HepG2 (cell line): ENCODE data around the gene TNFRSF9. TPM values are rescaled to one million over a fixed set of nuclear protein-coding genes. Genes with fewer than 3 reads are reported as not detected.

Source experiments
- DNMT1 ChIP-seq: sonication (generic); formaldehyde crosslinking; IDR thresholded peaks from 2 replicates; pipeline ENCODE4 v1.5.1; 2020; ENCODE audit warnings: mild to moderate bottlenecking, missing genetic modification reagents
- EEA1 ChIP-seq: sonication (generic); formaldehyde crosslinking; IDR thresholded peaks from 2 replicates; pipeline ENCODE4 v1.5.1; 2020; ENCODE audit warnings: mild to moderate bottlenecking, missing genetic modification reagents, borderline replicate concordance
- HMG20A ChIP-seq: IDR thresholded peaks from 2 replicates; pipeline ENCODE4 v1.6.1; 2016; ENCODE audit warnings: borderline replicate concordance
- HNF4G ChIP-seq, 2 experiments: sonication (generic) in 1 of 2; formaldehyde crosslinking in 1 of 2; IDR thresholded peaks; 2 replicates each; pipeline versions ENCODE4 v1.4.0 to v1.6.1; 2011 to 2020; ENCODE audit warnings: borderline replicate concordance in 2 of 2, low read depth in 2 of 2, mild to moderate bottlenecking in 2 of 2, low read length in 1 of 2, missing genetic modification reagents in 1 of 2, moderate library complexity in 1 of 2
- MLXIP ChIP-seq: sonication (generic); formaldehyde crosslinking; IDR thresholded peaks from 2 replicates; pipeline ENCODE4 v1.9.0; 2021; ENCODE audit warnings: missing genetic modification reagents, borderline replicate concordance
- MNT ChIP-seq: fragments of 450-650 bp; IDR thresholded peaks from 2 replicates; pipeline ENCODE4 v1.6.1; 2016
- MYPOP ChIP-seq: sonication (generic); formaldehyde crosslinking; IDR thresholded peaks from 2 replicates; pipeline ENCODE4 v1.8.1; 2023; ENCODE audit warnings: mild to moderate bottlenecking, moderate library complexity, missing genetic modification reagents
- PRDM10 ChIP-seq: sonication (generic); formaldehyde crosslinking; IDR thresholded peaks from 2 replicates; pipeline ENCODE4 v1.4.0; 2020; ENCODE audit warnings: low read depth, missing genetic modification reagents
- SSRP1 ChIP-seq: IDR thresholded peaks from 2 replicates; pipeline ENCODE4 v1.6.1; 2016; ENCODE audit warnings: control low read depth
- ZFAT ChIP-seq: sonication (generic); formaldehyde crosslinking; conservative IDR thresholded peaks from 2 replicates; pipeline ENCODE4 v1.8.1; 2023; ENCODE audit warnings: missing genetic modification reagents, inconsistent platforms
- ZNF121 ChIP-seq: sonication (generic); formaldehyde crosslinking; IDR thresholded peaks from 2 replicates; pipeline ENCODE4 v1.5.0; 2020; ENCODE audit warnings: mild to moderate bottlenecking, missing genetic modification reagents
- ZNF367 ChIP-seq: sonication (generic); formaldehyde crosslinking; IDR thresholded peaks from 2 replicates; pipeline ENCODE4 v1.4.0; 2020; ENCODE audit warnings: missing genetic modification reagents, borderline replicate concordance
- ZNF740 ChIP-seq: sonication (generic); formaldehyde crosslinking; IDR thresholded peaks from 2 replicates; pipeline ENCODE4 v1.4.0; 2020; ENCODE audit warnings: missing genetic modification reagents
- ZNF883 ChIP-seq: sonication (generic); formaldehyde crosslinking; IDR thresholded peaks from 2 replicates; pipeline ENCODE4 v1.5.1; 2020; ENCODE audit warnings: mild to moderate bottlenecking, missing genetic modification reagents; ENCODE audit errors: not compliant biosample characterization
- polyA plus RNA-seq, 8 experiments: library from polyadenylated mRNA; depleted of rRNA in 3 of 8; stranded (reverse) in 7 of 8; unstranded in 1 of 8; fragments of >200 nt; fragmentation: Illumina TruSeq in 4 of 8; extraction: Trizol in 4 of 8; gene quantifications; 2 replicates each; pipeline versions ENCODE4 v1.2.1 to v1.2.3, GENCODE V29; 2011 to 2016; ENCODE audit warnings: low read depth in 4 of 8, missing spikeins in 1 of 8, mixed read lengths in 1 of 8; ENCODE audit not compliant: insufficient read depth in 1 of 8
- total RNA-seq, 5 experiments: library from RNA; depleted of rRNA; stranded (reverse); fragments of >200 nt; fragmentation: Illumina TruSeq; extraction: Trizol; gene quantifications; 2 replicates each; pipeline ENCODE4 v1.2.3, GENCODE V29; 2016; ENCODE audit warnings: low read depth in 1 of 5
- TF ChIP-seq, protein P1 (sequence below): IDR thresholded peaks from 2 replicates; pipeline ENCODE4 v1.6.1; 2012; ENCODE audit warnings: low read depth, low read length, improper control_type of control experiment

Gene TNFRSF9
- total and polyA plus RNA-seq, 2 of the 13 experiments (the other 11 are each of a cell fraction or from before 2014, with no cell fraction given) = 0.07 TPM; not detected in 1

DNA sequence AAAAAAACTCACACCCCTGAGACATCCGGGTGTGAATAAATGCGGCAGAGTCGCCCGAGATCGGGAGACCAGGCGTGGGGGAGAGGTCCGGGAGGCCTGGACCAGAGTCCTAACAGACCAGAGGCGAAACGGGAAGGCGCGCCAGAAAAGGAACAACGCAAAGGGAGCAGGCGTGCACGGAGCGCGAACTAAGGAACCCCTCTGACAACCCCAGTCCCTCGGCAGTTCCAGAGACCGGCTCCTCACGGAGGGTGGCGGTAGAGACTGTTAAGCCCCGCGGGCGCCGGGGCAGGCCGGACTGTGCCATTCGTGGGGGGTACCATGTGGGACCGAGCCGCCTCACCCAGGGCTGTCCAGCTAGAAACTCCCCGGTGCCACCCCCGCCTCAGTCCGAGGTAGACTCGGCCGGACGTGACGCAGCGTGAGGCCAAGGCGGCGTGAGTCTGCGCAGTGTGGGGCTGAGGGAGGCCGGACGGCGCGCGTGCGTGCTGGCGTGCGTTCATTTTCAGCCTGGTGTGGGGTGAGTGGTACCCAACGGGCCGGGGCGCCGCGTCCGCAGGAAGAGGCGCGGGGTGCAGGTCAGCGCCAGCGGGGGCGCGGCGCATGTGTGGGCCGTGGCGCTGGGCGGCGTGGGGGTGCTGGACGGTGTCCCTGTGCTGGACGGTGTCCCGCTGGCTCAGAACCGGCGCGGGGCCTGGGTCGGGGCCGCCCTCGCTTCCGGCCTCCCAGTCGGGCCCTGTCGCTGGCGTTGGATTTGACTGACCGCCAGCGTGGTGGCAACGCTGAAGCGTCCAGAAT, 20.8 kb upstream of the TNFRSF9 start, which contains the start of gene PARK7 (continued):
- TF ChIP-seq PRDM10 (CRISPR knock-in tag) = peak; percentile 100
- peak; percentile 46 for TF ChIP-seq MNT
- peak; percentile 23; the same call in 1 of the 2 replicates for TF ChIP-seq HNF4G (IDR thresholded peaks at IDR 0.05; ENCODE audit: borderline replicate concordance, low read depth, low read length)
- TF ChIP-seq HNF4G (CRISPR knock-in tag; IDR thresholded peaks at IDR 0.05; ENCODE audit: borderline replicate concordance, low read depth) = peak; percentile 51; the same call in 1 of the 2 replicates
- no peak; the same call in 1 of the 2 replicates for TF ChIP-seq ZNF740 (CRISPR knock-in tag)
- TF ChIP-seq ZFAT (CRISPR knock-in tag) = 0 out of 2 replicates have a peak, but pooled peaks have one; percentile 18
- no peak; the same call in 1 of the 2 replicates for TF ChIP-seq HMG20A (CRISPR knock-in tag)
- peak; percentile 51; the same call in 1 of the 2 replicates for TF ChIP-seq ZNF121
- peak; percentile 80; the same call in 1 of the 2 replicates for TF ChIP-seq MYPOP
- peak; percentile 95 for TF ChIP-seq ZNF883 (CRISPR knock-in tag)
- TF ChIP-seq DNMT1 (CRISPR knock-in tag) = no peak; the same call in 1 of the 2 replicates
- TF ChIP-seq MLXIP (CRISPR knock-in tag) = no peak
- TF ChIP-seq SSRP1 = 0 out of 2 replicates have a peak, but pooled peaks have one; percentile 26
- TF ChIP-seq, protein P1, sequence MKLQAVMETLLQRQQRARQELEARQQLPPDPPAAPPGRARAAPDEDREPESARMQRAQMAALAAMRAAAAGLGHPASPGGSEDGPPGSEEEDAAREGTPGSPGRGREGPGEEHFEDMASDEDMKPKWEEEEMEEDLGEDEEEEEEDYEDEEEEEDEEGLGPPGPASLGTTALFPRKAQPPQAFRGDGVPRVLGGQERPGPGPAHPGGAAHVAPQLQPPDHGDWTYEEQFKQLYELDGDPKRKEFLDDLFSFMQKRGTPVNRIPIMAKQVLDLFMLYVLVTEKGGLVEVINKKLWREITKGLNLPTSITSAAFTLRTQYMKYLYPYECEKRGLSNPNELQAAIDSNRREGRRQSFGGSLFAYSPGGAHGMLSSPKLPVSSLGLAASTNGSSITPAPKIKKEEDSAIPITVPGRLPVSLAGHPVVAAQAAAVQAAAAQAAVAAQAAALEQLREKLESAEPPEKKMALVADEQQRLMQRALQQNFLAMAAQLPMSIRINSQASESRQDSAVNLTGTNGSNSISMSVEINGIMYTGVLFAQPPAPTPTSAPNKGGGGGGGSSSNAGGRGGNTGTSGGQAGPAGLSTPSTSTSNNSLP = no peak; the same call in 1 of the 2 replicates
- no peak for TF ChIP-seq ZNF367 (CRISPR knock-in tag)
- no peak for TF ChIP-seq EEA1
